Skin of body (tissue), 2 donors: ENCODE results near the gene GRK5. TPM values are rescaled to one million over a fixed set of nuclear protein-coding genes. Genes with fewer than 3 reads are reported as not detected.
"Not testable (repeated sequence)": the region's sequence is repeated elsewhere in the genome, so short reads cannot be mapped to it uniquely, and the experiment has no call there.

Source experiments
- DNase-seq: peaks from one replicate; lab custom pipeline; 2025; lab: John Stamatoyannopoulos, UW
- total RNA-seq: library from RNA; depleted of rRNA; stranded (reverse); fragments of >200 nt; gene quantifications from one replicate; pipeline ENCODE4 v1.2.3, GENCODE V29; 2014

GRK5 gene
- total RNA-seq, 1 donor from 2014 or later = 10.7 TPM

- no peak for DNase-seq
These were observed 209.5 kb downstream of the GRK5 start for GRCh38 chr10:119416855-119417254.

- no peak for DNase-seq
These were observed 210.5 kb downstream of the GRK5 start for GRCh38 chr10:119417852-119418251.

- no peak for DNase-seq
These were observed 211.0 kb downstream of the GRK5 start for GRCh38 chr10:119418362-119418761.

GRCh38 chr10:119419931-119420330 is 212.6 kb downstream of the GRK5 start:
- DNase-seq = no peak

- DNase-seq = no peak
These were observed 213.8 kb downstream of the GRK5 start for GRCh38 chr10:119420950-119421875.

GRCh38 chr10:119421891-119422681 is 214.7 kb downstream of the GRK5 start:
- no peak for DNase-seq

- no peak for DNase-seq
These were observed 215.5 kb downstream of the GRK5 start for GRCh38 chr10:119422682-119423509.

- DNase-seq = no peak
These were observed 216.3 kb downstream of the GRK5 start for GRCh38 chr10:119423510-119424257.

- no peak for DNase-seq
These were observed 217.0 kb downstream of the GRK5 start for GRCh38 chr10:119424258-119424975.

- no peak for DNase-seq
These were observed 217.9 kb downstream of the GRK5 start for GRCh38 chr10:119425102-119425880.

GRCh38 chr10:119425881-119426170 is 218.5 kb downstream of the GRK5 start:
- DNase-seq = no peak

GRCh38 chr10:119426699-119427098 is 219.3 kb downstream of the GRK5 start:
- no peak for DNase-seq

- DNase-seq = no peak
These were observed 220.0 kb downstream of the GRK5 start for GRCh38 chr10:119427263-119427864.

GRCh38 chr10:119428789-119429188 is 221.4 kb downstream of the GRK5 start:
- no peak for DNase-seq

GRCh38 chr10:119429771-119430170 is 222.4 kb downstream of the GRK5 start:
- no peak for DNase-seq

- no peak for DNase-seq
These were observed 223.8 kb downstream of the GRK5 start for GRCh38 chr10:119431034-119431772.

GRCh38 chr10:119431773-119432135 is 224.4 kb downstream of the GRK5 start:
- DNase-seq = no peak

- DNase-seq = not testable (repeated sequence)
These were observed 227.6 kb downstream of the GRK5 start for GRCh38 chr10:119434942-119435341.
